PC-3 (cell line): ENCODE measurements around the gene NELFB. TPM values are rescaled to one million over a fixed set of nuclear protein-coding genes. Genes with fewer than 3 reads are reported as not detected.

Experiments used
- ATAC-seq: fragments of 200-7000 bp; cut with Tn5 transposase; 2 replicates; pipeline ENCODE4 v1.9.1; 2020; ENCODE audit warnings: mild to moderate bottlenecking, moderate library complexity
- BruUV-seq: library from RNA; stranded (reverse); fragments of 400-500 nt; replicated peaks from 2 replicates; lab custom pipeline; 2021; lab: Mats Ljungman, UMichigan
- CTCF ChIA-PET: fragments of 300-600 bp; sonication (Branson Sonifier 250); formaldehyde crosslinking; loops from one replicate; lab custom pipeline; 2022; ENCODE audit warnings: antibody characterized with exemption; lab: Charles Lee
- POLR2A ChIA-PET: fragments of 300-600 bp; sonication (Branson Sonifier 250); formaldehyde crosslinking; loops from one replicate; lab custom pipeline; 2022; ENCODE audit warnings: antibody characterized with exemption; ENCODE audit not compliant: unreplicated experiment; lab: Charles Lee
- DNase-seq: peaks from one replicate; pipeline ENCODE4 v3.0.0-alpha.2; 2015
- H2AFZ ChIP-seq: fragments of 300-600 bp; sonication (generic); 2 replicates; pipeline ENCODE4 v1.6.0; 2016; ENCODE audit warnings: antibody characterized with exemption, low read length
- H3F3A ChIP-seq: fragments of 300-600 bp; sonication (generic); one replicate; pipeline ENCODE4 v1.6.0; 2017; ENCODE audit warnings: antibody characterized with exemption, low read length, control low read depth, mild to moderate bottlenecking; ENCODE audit not compliant: unreplicated experiment
- H3K27ac ChIP-seq: fragments of 300-600 bp; sonication (generic); 2 replicates; pipeline ENCODE4 v1.5.1; 2016; ENCODE audit warnings: mild to moderate bottlenecking, low read length
- H3K27me3 ChIP-seq: fragments of 300-600 bp; sonication (generic); 2 replicates; pipeline ENCODE4 v1.6.1; 2016; ENCODE audit warnings: low read length, mixed read lengths
- H3K36me3 ChIP-seq: fragments of 300-600 bp; sonication (generic); 2 replicates; pipeline ENCODE4 v1.6.1; 2016; ENCODE audit warnings: low read depth, mixed run types, low read length, mixed read lengths
- H3K4me1 ChIP-seq: fragments of 300-600 bp; sonication (generic); 2 replicates; pipeline ENCODE4 v1.5.1; 2016; ENCODE audit warnings: low read length; ENCODE audit not compliant: insufficient read depth
- H3K4me2 ChIP-seq: fragments of 300-600 bp; sonication (generic); 2 replicates; pipeline ENCODE4 v1.6.0; 2016; ENCODE audit warnings: low read length
- H3K4me3 ChIP-seq: fragments of 300-600 bp; sonication (generic); 2 replicates; pipeline ENCODE4 v1.5.1; 2016; ENCODE audit warnings: mild to moderate bottlenecking, low read length, mixed read lengths
- H3K79me2 ChIP-seq: fragments of 300-600 bp; sonication (generic); 2 replicates; pipeline ENCODE4 v1.6.1; 2017; ENCODE audit warnings: low read length, mixed read lengths
- H3K9ac ChIP-seq: fragments of 300-600 bp; sonication (generic); 2 replicates; pipeline ENCODE4 v1.6.0; 2016; ENCODE audit warnings: mild to moderate bottlenecking, low read length
- H3K9me2 ChIP-seq: fragments of 300-600 bp; sonication (generic); replicated peaks from 2 replicates; pipeline ENCODE4 v1.6.1; 2016; ENCODE audit warnings: mixed run types, low read length, mixed read lengths
- H3K9me3 ChIP-seq: fragments of 300-600 bp; sonication (generic); 2 replicates; pipeline ENCODE4 v1.6.1; 2016; ENCODE audit warnings: low read length, mixed read lengths
- H4K20me1 ChIP-seq: fragments of 300-600 bp; sonication (generic); 2 replicates; pipeline ENCODE4 v1.6.1; 2016; ENCODE audit warnings: low read length, mixed read lengths
- EZH2 ChIP-seq: fragments of 300-600 bp; sonication (generic); IDR thresholded peaks from one replicate; pipeline ENCODE4 v1.6.1; 2017; ENCODE audit warnings: antibody characterized with exemption, mild to moderate bottlenecking, low read length; ENCODE audit not compliant: unreplicated experiment
- EZH2phosphoT487 ChIP-seq: fragments of 300-600 bp; sonication (generic); IDR thresholded peaks from 2 replicates; pipeline ENCODE4 v1.6.1; 2018; ENCODE audit warnings: mild to moderate bottlenecking, antibody characterized with exemption, low read length, borderline replicate concordance
- intact Hi-C: fragments of 100-400 bp; cut with micrococcal nuclease; formaldehyde crosslinking; loops from 2 replicates; pipeline ENCODE4 v1.9.0; 2023
- total RNA-seq: library from RNA; depleted of rRNA; stranded (reverse); fragments of >200 nt; gene quantifications from 2 replicates; pipeline ENCODE4 v1.2.3, GENCODE V29; 2014
- TF ChIP-seq, protein P1 (sequence below): fragments of 300-600 bp; sonication (generic); conservative IDR thresholded peaks from 2 replicates; pipeline ENCODE4 v1.5.1; 2017; ENCODE audit warnings: antibody characterized with exemption, low read depth, mild to moderate bottlenecking, low read length

Gene NELFB
- total RNA-seq, 1 experiment from 2014 or later: 50.7 TPM

DNA sequence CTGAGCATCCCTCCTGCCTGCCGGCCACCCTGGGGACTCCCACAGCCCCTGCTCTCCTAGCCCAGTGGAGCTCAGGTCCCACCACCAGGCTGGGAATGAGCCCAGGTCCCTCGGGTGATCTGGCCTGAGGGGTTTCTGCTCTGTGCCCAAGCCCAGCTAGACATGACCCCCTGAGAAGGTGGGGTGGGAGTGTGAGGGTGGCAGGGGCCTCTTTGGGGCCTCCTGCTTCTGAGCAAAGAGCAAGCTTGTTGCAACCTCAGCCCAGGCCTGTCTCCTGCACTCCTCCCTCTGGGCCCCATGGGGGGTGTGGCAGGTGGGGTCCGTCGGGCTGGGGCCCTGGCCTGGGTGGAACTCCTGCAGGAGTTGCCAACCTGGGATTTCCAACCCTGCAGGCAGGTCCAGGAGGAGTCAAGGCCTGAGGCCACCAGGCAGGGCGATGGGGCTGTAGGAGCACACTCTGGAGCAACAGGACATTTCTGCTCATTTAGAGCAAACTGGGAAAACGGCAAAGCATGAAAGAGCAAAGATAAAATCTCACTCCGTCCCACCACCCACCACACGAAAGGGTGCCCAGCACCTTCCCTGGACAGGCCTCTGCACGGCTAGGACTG, 58.3 kb downstream of the NELFB start:
- Histone ChIP-seq H4K20me1 (no peaks in the 10 kb centered on the region), H3K4me2 (no peak overlapping the region), H3K36me3 (no peaks in the 10 kb centered on the region), H3K9me3 (no peaks in the 10 kb centered on the region), H2AFZ (no peak overlapping the region), H3K9ac (no peak overlapping the region), H3K4me1 (peaks cover 29% of the 10 kb centered on the region), H3F3A (no peaks in the 10 kb centered on the region), H3K79me2 (no peaks in the 10 kb centered on the region), H3K27ac (0 out of 2 replicates have a peak overlapping the region, but pooled peaks have one; percentile 4), H3K27me3 (no peaks in the 10 kb centered on the region), H3K9me2 (no peaks in the 10 kb centered on the region), H3K4me3 (no peak overlapping the region)
- intact Hi-C loops: no loop called here
- CTCF ChIA-PET: no interaction called here
- TF ChIP-seq EZH2 (no peak), EZH2phosphoT487 (no peak)
- TF ChIP-seq, protein P1, sequence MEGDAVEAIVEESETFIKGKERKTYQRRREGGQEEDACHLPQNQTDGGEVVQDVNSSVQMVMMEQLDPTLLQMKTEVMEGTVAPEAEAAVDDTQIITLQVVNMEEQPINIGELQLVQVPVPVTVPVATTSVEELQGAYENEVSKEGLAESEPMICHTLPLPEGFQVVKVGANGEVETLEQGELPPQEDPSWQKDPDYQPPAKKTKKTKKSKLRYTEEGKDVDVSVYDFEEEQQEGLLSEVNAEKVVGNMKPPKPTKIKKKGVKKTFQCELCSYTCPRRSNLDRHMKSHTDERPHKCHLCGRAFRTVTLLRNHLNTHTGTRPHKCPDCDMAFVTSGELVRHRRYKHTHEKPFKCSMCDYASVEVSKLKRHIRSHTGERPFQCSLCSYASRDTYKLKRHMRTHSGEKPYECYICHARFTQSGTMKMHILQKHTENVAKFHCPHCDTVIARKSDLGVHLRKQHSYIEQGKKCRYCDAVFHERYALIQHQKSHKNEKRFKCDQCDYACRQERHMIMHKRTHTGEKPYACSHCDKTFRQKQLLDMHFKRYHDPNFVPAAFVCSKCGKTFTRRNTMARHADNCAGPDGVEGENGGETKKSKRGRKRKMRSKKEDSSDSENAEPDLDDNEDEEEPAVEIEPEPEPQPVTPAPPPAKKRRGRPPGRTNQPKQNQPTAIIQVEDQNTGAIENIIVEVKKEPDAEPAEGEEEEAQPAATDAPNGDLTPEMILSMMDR: no peak
- no peak for DNase-seq
- no TSS peak for BruUV-seq
- ATAC-seq: no peak
- POLR2A ChIA-PET: no interaction called here

DNA sequence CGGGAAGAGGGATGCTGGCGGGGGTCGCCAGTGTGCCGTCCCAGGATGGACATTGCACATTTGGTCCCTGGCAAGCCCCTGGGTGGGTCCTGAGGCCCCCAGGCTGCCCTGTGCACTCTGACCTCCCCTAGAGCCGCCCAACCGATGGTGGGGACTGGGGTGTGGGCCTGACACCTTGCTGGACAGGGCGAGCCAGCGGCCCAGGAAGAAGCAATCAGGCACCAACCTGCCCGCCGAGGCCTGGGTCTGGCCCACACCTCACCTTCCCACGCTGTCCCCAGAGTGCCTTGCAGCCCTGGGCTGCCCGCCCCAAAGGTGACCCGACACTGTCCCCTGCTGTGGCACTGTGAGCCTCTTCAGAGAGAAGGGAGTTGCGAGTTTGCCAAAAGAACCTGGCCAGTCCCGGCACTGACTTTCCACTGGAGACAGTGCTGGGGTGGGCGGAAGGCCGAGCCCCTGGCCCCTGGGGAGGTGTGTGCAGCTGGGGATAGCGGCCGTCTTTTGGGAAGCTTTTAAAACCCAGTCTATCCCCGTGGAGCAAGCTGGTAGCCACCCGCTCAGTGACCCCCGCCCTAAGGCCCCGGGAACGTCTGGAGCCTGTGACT, 58.9 kb downstream of the NELFB start:
- Histone ChIP-seq H3K27ac (no peak overlapping the region), H3K9me2 (no peaks in the 10 kb centered on the region), H3K4me2 (no peak overlapping the region), H3K79me2 (no peaks in the 10 kb centered on the region), H3K4me1 (peaks cover 29% of the 10 kb centered on the region), H4K20me1 (no peaks in the 10 kb centered on the region), H3K36me3 (no peaks in the 10 kb centered on the region), H3K4me3 (no peak overlapping the region), H3F3A (no peaks in the 10 kb centered on the region), H2AFZ (no peak overlapping the region), H3K9ac (no peak overlapping the region), H3K27me3 (no peaks in the 10 kb centered on the region), H3K9me3 (no peaks in the 10 kb centered on the region)
- TF ChIP-seq EZH2phosphoT487: no peak
- TF ChIP-seq, protein P1: no peak
- TF ChIP-seq EZH2: no peak
- ATAC-seq (no peak), DNase-seq (no peak)
- ChIA-PET POLR2A (no interaction called here), CTCF (no interaction called here)
- no TSS peak for BruUV-seq
- intact Hi-C loops: no loop called here
